Measurements from ENCODE around the gene CHRNE. TPM values are rescaled to one million over a fixed set of nuclear protein-coding genes. Genes with fewer than 3 reads are reported as not detected.
A peak's percentile ranks its signal among the peaks of the same experiment; 100 is the strongest.

The CHRNE gene
- total and polyA plus RNA-seq, 2 of the 8 experiments (the other 6 are each of a cell fraction or from before 2014, with no cell fraction given) = 0.15 to 0.33 TPM

- peak; percentile 88 to 96 (median 94) for TF ChIP-seq CTCF (IDR thresholded peaks at IDR 0.05; ENCODE audit: control extremely low read depth in 1 of 3, insufficient read depth in 1 of 3, low read depth in 1 of 3, low read length in 3 of 3)
Measured at GRCh38 chr17:4881761-4882555, 20.9 kb downstream of the CHRNE start (continued).

Measured in H1 (cell line).